Measurements from ENCODE around the gene MOV10L1. TPM values are rescaled to one million over a fixed set of nuclear protein-coding genes. Genes with fewer than 3 reads are reported as not detected.
A peak's percentile ranks its signal among the peaks of the same experiment; 100 is the strongest.

The MOV10L1 gene
- total RNA-seq, 2 donors from 2014 or later = 0.36 to 18.9 TPM

DNA sequence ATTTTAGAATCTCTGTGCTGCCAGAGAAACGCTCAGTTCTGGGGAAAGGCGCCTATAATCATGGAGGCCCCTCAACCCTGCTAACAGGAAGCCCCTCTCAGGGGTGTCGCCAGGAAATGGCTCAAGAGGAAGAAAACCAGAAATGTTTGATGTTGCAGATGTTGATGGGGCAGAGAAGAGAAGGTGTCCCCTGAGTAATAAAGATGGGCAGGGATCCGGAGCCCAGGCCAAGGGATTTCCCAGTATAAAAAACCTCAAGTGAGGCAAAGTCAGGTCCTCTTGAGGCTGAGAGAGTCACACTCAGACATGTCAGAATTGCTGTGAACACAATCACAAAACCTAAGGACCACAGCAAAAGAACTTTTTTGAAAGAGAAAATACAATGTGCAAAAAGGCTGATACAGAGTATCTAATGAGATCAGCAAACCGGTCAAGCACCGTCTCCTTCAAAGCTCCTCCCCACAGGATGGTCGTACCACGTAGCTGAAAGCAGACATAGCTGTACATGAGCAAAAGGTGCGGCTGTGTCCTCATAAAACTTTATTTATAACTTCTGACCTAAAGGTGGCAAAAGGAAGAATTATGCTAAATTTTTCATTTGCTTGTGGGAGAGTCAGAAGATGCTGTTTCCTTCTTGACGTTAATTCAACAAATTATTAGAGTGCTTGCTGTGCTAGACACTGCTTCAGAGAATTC lies 12.2 kb downstream of the MOV10L1 start:
- 84% methylated on average over 10 of the region's 10 CpGs for WGBS
- Histone ChIP-seq H3K4me3 (no peak overlapping the region), H3K36me3 (no peaks in the 10 kb centered on the region), H3K4me1 (replicated peaks) (no peaks in the 10 kb centered on the region), H3K9me3 (no peaks in the 10 kb centered on the region), H3K27me3 (replicated peaks; ENCODE audit: insufficient read depth) (no peaks in the 10 kb centered on the region), H3K27ac (no peak overlapping the region)
- TF ChIP-seq POLR2AphosphoS5 (IDR thresholded peaks at IDR 0.05) = no peak
- TF ChIP-seq, protein P1, sequence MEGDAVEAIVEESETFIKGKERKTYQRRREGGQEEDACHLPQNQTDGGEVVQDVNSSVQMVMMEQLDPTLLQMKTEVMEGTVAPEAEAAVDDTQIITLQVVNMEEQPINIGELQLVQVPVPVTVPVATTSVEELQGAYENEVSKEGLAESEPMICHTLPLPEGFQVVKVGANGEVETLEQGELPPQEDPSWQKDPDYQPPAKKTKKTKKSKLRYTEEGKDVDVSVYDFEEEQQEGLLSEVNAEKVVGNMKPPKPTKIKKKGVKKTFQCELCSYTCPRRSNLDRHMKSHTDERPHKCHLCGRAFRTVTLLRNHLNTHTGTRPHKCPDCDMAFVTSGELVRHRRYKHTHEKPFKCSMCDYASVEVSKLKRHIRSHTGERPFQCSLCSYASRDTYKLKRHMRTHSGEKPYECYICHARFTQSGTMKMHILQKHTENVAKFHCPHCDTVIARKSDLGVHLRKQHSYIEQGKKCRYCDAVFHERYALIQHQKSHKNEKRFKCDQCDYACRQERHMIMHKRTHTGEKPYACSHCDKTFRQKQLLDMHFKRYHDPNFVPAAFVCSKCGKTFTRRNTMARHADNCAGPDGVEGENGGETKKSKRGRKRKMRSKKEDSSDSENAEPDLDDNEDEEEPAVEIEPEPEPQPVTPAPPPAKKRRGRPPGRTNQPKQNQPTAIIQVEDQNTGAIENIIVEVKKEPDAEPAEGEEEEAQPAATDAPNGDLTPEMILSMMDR (IDR thresholded peaks at IDR 0.05) = no peak
- TF ChIP-seq POLR2A (IDR thresholded peaks at IDR 0.05) = no peak
- intact Hi-C loops (cut with DNase I) = no loop called here
- no peak for DNase-seq (ENCODE audit: low spot score)

DNA sequence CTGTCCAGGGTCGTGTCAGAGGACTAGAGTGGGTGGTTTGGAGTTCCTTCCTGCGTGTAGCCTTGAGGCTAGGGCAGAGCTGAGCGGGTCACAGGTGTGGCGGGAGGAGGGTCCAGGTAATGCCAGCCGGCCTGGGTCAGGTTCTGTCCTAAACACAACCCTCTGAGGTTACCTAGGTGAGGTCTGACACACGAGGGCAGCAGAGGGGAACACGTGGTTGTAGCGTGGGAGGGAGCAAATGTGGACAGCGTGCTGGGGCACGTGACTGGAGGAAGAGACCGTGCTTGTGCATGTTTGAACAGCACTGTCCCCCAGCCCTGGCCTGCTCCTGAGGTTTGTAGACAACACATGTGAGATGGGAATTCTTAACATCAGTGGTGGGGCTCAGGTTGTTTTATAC lies 13.1 kb downstream of the MOV10L1 start:
- Histone ChIP-seq H3K27me3 (replicated peaks; ENCODE audit: insufficient read depth) (no peaks in the 10 kb centered on the region), H3K36me3 (no peaks in the 10 kb centered on the region), H3K9me3 (no peaks in the 10 kb centered on the region), H3K4me1 (replicated peaks) (no peaks in the 10 kb centered on the region), H3K27ac (no peak overlapping the region), H3K4me3 (no peak overlapping the region)
- intact Hi-C loops (cut with DNase I) = no loop called here
- TF ChIP-seq POLR2A (IDR thresholded peaks at IDR 0.05) (no peak), POLR2AphosphoS5 (IDR thresholded peaks at IDR 0.05) (no peak)
- TF ChIP-seq, protein P1 (IDR thresholded peaks at IDR 0.05) = no peak
- no peak for DNase-seq (ENCODE audit: low spot score)
- WGBS = 58% methylated on average over 11 of the region's 11 CpGs

DNA sequence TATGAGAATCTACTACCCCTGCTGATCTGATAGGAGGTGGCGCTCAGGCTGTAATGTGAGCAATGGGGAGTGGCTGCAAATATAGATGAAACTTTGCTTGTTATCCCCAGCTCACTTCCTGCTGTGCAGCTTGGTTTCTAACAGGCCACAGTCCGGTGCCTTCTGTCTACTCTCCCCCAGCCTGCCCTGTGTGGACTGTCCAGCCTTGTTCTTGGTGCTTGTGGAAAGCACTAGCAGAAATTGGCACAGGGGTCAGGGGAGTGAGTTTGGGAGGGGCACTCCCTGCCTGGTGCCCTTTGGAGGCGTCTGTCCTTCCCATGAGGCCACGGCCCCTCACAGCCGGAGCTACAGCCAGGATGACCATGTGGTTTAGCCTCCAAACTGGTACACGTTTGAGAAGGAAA lies 14.3 kb downstream of the MOV10L1 start:
- intact Hi-C loops (cut with DNase I) = no loop called here
- no peaks in the 10 kb centered on the region for H3K4me1 ChIP-seq (replicated peaks)
- DNase-seq (ENCODE audit: low spot score) = no peak
- no peaks in the 10 kb centered on the region for H3K9me3 ChIP-seq
- no peaks in the 10 kb centered on the region for H3K36me3 ChIP-seq
- TF ChIP-seq POLR2AphosphoS5 (IDR thresholded peaks at IDR 0.05) (no peak), POLR2A (IDR thresholded peaks at IDR 0.05) (no peak)
- TF ChIP-seq, protein P1 (IDR thresholded peaks at IDR 0.05) = no peak
- 84% methylated on average over 6 of the region's 6 CpGs for WGBS
- no peak overlapping the region for H3K27ac ChIP-seq
- H3K27me3 ChIP-seq (replicated peaks; ENCODE audit: insufficient read depth) = no peaks in the 10 kb centered on the region
- no peak overlapping the region for H3K4me3 ChIP-seq

DNA sequence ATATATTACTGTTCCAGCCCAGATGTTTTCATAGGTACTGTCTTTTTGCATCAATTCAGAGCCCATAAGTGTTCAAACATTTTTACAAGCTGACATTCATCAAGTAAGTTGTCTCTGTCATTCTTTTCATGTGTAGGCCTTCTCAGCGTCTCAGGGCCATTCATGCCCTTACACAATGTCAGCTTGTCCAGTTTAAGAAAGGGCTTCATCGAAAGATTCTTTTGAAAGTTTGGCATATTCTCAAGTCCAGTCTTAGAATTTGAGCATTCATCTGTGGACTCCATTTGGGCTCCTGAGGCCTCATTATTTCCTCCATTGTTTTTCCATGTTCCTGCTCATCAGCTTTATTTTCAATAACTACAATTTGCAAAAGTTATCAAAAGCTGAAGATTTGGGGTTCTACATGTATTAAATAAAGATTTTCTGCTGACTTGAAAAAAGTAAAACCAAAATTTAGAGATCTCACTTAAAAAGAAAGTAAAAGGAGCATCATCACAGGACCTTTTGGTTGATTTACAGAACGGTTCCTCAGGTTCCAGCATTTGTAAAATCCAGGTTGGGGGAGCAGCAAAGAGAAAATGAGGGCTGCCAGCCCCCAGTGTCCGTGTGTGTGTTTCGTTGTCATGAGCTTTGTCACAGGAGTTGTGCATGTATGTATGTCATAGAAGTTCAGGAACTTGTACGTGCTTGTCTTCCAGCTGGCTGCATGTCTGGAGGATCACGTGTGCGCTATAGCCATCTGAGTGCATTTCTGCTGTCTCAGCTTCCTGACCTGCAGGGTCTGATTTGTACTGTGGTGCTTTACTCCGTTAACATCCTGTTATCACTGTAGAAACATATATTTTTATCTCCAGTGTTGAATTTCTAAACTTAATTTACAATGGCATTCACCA lies 15.6 kb downstream of the MOV10L1 start:
- no peaks in the 10 kb centered on the region for H3K9me3 ChIP-seq
- no peak overlapping the region for H3K27ac ChIP-seq
- no peaks in the 10 kb centered on the region for H3K27me3 ChIP-seq (replicated peaks; ENCODE audit: insufficient read depth)
- TF ChIP-seq, protein P1 (IDR thresholded peaks at IDR 0.05) = no peak
- TF ChIP-seq POLR2AphosphoS5 (IDR thresholded peaks at IDR 0.05) = peak; percentile 20
- TF ChIP-seq POLR2A (IDR thresholded peaks at IDR 0.05) = no peak
- H3K4me1 ChIP-seq (replicated peaks) = no peaks in the 10 kb centered on the region
- 33% methylated on average over 9 of the region's 9 CpGs for WGBS
- peak; percentile 27 for DNase-seq (ENCODE audit: low spot score)
- H3K36me3 ChIP-seq = no peaks in the 10 kb centered on the region
- intact Hi-C loops (cut with DNase I) = no loop called here
- H3K4me3 ChIP-seq = no peak overlapping the region
